GM20000 (cell line): ENCODE measurements around the gene MT1G.

Experiments
- DNase-seq: peaks from one replicate; pipeline ENCODE4 v3.0.0; 2012; ENCODE audit warnings: low spot score
- TF ChIP-seq, protein P1 (sequence below): IDR thresholded peaks from 2 replicates; pipeline ENCODE4 v1.5.1; 2012; ENCODE audit warnings: mild to moderate bottlenecking, control low read depth; ENCODE audit errors: extremely low read depth, missing control alignments

Gene MT1G

GRCh38 chr16:56697456-56698155 is 29.7 kb upstream of the MT1G start:
- DNase-seq, result no peak
- TF ChIP-seq, protein P1, sequence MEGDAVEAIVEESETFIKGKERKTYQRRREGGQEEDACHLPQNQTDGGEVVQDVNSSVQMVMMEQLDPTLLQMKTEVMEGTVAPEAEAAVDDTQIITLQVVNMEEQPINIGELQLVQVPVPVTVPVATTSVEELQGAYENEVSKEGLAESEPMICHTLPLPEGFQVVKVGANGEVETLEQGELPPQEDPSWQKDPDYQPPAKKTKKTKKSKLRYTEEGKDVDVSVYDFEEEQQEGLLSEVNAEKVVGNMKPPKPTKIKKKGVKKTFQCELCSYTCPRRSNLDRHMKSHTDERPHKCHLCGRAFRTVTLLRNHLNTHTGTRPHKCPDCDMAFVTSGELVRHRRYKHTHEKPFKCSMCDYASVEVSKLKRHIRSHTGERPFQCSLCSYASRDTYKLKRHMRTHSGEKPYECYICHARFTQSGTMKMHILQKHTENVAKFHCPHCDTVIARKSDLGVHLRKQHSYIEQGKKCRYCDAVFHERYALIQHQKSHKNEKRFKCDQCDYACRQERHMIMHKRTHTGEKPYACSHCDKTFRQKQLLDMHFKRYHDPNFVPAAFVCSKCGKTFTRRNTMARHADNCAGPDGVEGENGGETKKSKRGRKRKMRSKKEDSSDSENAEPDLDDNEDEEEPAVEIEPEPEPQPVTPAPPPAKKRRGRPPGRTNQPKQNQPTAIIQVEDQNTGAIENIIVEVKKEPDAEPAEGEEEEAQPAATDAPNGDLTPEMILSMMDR, result no peak

DNA sequence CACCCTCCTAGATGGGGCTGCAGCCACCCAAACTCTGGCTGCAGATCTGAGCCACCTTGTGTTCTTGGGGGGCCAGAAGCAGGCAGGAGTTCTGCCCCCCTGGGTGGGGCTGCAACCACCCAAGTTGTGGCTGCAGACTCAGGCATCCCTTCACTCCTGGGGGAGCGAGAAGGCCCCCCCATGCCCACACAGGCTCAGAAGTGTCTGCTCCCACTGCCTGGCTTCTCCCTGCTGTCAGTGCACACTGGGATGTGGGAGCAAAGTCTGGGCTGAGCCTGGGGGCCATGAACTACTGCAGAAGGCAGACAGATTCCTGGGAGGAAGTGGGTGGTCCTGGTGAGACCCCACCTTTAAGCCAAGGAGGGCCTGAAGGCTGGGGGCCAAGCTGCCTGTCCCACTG is 27.4 kb upstream of the MT1G start:
- TF ChIP-seq, protein P1, result no peak

DNA sequence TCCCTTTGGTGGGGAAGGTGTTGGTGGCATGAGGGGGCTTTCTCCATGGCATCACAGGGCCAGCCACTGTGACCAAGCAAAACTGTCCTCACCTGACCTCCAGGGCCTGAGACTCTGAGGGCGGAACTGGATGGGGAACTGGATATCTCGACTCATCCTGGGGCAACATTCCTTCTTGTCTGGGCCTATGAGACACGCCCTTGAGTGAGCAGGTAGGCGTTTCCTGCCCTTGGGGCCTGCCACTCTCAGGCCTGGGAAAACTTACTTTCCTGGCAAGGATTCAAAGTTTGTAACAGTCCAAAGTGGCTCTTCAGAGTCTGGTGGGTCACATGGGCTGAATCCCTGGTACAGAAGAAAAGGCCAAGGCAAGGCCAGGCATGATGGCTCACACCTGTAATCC is 24.0 kb upstream of the MT1G start:
- DNase-seq, result no peak
- TF ChIP-seq, protein P1, result no peak

More for the DNA sequence above, 27.4 kb upstream of the MT1G start:
- no peak for DNase-seq

DNA sequence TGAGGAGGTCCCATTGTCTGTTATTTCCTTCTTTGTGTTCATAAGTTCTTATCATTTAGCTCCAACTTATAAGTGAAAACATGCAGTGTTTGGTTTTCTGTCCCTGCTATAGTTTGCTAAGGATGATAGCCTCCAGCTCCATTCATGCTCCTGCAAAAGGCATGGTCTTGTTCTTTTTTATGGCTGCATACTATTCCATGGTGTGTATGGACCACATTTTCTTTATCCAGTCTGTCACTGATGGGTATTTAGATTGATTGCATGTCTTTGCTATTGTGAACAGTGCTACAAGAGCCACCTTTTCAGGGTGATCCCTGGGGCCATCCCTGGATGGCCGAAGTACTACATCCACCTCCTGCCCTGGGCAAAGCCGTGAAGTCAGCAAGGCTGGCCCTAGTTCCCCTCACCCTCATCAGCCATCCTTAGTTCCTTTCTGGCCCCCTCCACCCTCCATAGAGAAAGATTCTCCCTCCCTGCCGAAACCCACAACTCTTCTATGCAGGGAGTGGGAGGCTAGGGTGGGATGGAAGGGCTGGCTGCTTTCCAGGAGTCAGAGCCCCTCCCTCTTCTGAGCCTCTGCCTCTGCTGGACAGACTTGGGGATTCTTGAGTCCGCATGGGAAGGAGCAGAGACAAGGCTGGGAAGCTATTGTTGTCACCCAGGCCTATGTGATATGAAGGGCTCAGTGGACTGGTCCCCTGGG is 22.7 kb upstream of the MT1G start:
- DNase-seq, result no peak
- TF ChIP-seq, protein P1, result no peak

DNA sequence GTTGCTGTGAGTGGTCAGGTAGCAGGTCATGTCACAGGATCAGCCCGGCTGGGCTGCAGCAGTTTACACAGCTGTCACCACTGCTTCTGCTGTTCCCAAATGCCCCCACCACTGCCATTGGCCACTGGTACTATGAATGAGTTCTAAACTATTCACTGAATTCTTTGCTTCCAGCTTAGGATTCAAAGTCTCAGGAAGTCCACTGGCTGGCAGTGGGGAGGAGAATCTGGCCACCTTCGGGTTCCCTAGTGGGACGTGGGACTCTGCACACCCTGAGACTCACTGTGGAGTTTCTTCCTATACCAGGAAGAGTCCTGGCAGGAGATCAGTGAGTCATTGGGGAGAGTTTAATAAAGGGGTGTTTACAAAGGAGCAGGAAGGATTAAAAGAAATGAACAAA is 21.3 kb upstream of the MT1G start:
- TF ChIP-seq, protein P1, result no peak
- no peak for DNase-seq

DNA sequence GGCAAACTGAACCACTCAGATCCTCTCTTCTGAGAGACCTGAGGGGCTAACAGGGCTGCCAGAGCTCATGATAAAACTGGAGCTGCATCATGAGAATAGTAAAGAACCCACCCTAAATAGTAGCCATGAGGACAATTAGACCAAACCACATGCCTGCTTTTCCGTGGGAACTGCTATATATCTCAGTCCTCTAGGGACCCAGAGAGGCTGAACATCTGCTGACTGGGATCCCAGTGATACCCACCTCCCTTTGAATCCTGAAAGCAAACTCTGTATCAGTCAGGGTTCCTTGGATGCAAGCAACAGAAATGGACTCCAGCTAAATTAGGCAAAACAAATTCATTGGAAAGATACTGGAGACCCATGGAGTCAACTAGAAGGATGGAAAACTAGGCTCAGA is 20.9 kb upstream of the MT1G start:
- TF ChIP-seq, protein P1, result no peak
- no peak for DNase-seq

GRCh38 chr16:56686758-56687157 is 18.9 kb upstream of the MT1G start:
- DNase-seq, result no peak
- TF ChIP-seq, protein P1, result no peak
